ENCODE data around the gene MAGI2.
"Not testable (repeated sequence)": the region's sequence is repeated elsewhere in the genome, so short reads cannot be mapped to it uniquely, and the experiment has no call there.

The MAGI2 gene

DNA sequence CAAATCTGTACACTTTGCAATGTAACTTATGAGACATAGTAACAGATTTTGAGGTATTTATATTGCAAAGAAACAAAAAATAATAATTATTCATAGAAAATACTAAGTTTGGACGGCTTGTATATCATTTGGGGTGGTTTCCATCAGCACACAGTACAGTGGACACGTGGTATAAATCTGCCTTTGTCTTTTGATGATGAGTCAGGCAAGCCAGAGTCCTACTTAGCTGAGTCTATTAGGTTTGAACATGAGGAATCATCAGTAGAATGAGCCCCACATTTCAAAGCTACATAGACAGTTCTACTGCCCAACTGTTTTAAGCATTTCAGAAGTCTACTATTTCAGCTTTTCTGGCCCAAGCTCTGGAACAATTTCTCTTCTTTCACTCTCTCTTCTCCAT lies 851.7 kb downstream of the MAGI2 start:
- no peak for DNase-seq

DNA sequence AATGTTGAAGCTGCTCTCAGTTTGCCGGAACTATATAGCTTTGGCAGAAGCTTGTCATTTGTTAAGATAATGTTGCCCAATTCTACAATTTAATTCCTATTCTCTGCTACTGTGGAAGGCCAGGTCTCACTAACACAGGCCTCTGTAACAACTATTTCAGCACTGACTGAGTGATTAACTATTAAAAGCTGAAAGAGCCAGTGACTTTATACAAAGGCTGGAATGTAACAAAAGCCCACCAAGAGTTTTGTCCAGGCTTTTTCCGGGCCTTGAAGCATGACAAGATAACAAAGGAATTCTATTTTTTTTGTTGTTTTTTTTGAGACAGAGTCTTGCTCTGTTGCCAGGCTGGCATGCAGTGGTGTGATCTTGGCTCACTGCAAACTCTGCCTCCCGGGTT lies 859.3 kb downstream of the MAGI2 start:
- no peak for DNase-seq

DNA sequence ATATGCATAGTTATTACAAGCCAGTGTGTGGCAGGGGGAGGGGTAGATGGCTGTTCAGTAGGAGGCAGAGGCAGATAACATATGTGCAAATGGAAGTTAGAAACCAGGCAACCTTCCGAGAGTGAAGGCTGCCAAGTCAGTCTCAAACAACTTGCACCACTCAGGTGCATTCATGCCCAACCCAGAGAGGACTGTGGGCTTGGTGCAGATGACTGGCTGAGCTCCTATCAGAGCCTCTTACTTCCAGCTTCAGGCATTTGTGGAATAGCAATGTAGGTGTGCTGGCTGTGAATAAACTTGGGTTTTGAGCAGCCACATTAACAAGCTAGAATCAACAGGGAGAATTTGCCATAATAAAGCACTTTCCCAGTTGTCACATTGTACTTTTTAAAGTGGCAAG lies 865.1 kb downstream of the MAGI2 start:
- DNase-seq: no peak

DNA sequence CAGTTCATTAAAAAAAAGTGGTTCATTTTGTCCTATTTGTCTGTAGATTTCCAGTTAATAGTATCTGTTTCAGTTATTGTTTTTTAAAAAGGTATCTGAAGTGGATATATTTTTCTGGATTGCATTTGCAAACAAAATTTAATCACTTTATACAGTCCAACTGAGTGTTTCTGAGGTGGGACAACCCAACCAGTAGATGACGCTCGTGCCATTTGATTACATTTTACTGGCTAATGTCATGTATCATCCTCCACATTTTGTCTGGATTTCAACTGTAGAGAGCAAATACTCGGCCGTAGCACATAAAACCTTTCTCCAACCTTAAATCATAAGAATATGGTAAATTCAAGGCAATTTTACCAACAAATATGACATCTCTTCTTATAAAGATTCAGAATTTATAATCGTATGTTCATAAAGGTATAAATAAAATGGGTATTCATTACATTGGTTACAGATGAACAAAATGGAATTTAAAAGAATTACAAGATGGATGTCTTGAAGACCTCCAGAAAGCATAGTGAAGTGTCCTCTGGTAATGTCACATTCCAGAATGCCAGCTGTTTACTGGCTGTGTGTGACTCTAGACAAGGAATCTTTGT lies 865.9 kb downstream of the MAGI2 start:
- DNase-seq: peak; percentile 42

DNA sequence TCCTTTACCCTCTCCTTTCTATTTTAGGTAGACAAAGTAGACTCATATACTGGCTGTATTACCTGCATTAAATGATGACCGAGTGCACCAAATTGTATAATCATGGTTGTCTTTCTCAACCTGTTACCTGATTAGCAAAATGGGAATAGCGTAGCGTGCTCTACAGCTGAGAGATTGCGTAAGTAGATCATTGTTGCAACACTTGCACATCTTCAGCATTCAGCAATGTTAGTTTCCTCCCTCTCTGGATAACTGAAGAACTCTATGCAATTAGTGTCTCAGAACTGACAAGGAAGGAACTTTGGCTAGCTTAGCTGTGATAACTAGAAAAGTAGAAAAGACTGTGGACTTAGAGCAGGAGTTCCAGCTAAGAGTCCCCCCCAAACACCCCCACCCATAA lies 867.5 kb downstream of the MAGI2 start:
- DNase-seq: no peak

DNA sequence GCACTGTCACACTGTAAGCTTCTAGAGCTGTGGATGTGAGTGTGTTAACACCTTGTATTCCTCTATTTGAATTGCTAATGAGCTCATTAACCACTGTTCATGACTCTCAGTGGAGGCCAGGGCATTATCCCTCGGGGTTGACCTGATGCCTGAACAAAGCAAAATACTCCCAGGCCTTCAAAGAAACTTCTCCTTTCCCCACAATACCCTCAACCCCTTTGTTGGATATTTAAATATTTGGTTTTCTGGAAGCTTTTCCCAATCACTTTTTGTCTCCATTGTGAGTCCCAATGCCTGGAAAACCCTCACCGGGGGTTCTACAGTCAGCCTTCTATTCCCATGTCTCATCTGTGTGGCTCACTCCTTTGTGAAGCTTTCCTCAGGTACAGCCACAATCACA lies 874.8 kb downstream of the MAGI2 start:
- no peak for DNase-seq

DNA sequence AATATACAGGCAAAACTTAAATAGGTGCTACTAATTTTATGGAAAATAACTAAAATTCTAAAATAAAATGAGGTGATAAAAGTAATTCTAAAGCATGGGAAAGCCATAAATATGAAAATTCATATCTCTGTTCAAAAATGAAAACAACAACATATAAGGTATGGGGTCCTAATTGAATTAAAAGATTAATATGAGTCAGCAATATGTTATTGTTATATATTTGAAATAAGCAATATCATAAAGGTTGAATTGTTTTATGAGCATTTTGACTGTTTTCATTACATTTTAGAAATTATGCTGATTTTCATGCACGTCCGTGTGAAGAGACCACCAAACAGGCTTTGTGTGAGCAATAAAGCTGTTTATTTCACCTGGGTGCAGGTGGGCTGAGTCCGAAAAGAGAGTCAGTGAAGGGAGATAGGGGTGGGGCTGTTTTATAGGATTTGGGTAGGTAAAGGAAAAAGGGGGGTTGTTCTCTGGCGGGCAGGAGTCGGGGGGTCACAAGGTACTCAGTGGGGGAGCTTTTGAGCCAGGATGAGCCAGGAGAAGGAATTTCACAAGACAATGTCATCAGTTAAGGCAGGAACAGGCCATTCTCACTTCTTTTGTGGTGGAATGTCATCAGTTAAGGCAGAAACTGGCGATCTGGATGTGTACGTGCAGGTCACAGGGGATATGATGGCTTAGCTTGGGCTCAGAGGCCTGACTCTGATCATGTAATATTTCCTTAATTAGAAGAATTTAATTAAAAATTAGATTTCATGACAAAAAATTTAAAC lies 876.1 kb downstream of the MAGI2 start:
- not testable (repeated sequence) for DNase-seq

DNA sequence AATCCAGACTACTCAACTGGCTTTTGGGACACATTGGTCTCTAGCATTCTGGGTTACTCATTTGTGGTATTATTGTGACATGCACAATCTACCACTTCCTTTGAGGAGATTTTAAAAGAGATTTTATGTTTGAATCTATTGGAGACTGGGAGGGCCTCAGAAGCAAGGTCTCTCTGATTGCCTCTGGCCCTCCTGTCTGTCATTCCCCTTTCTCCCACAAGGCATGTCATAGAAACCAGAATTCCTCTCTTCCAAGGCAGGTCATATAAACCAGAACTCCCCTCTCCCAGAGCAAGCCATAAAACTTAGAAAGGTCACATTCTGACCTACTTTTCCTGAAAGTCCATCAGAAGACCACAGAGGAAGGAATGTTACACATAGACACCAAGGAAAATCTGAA lies 877.2 kb downstream of the MAGI2 start:
- no peak for DNase-seq

DNA sequence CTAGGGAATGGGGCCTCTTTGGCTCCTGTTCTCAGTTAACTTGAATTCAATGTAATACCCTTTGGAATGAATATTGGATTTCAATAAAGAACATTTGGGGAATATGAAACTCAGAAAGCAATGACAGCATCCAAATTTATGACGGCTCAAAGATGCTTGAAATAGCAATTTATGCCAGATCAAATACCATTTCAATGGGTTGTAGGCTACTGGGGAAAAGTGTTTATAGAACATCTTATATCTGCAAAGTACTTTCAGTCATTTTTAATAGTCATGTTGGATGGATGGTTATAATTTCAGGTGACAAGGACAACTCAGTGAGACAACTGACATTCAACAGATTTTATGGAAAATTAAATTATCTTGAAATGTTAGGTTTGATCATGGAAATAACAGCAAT lies 882.2 kb downstream of the MAGI2 start:
- no peak for DNase-seq

DNA sequence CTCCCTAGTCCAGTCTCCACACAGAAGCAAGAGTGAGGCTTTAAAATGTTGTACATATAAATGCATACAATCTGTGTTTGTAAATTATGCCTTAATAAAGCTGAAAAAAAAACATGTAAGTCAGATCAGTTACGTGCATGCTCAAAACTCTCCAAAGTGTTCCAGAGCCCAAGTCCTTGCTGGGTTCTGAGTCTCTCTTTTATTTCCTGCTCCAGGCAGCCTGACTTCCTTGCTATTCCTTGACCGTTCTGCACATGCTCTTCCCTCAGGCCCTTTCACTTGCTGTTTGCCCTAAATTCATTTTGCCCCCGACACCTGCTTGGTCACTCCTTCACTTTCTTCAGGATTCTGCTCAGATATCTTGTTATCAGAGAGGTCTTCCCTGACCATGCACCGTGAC lies 884.8 kb downstream of the MAGI2 start:
- DNase-seq: no peak

DNA sequence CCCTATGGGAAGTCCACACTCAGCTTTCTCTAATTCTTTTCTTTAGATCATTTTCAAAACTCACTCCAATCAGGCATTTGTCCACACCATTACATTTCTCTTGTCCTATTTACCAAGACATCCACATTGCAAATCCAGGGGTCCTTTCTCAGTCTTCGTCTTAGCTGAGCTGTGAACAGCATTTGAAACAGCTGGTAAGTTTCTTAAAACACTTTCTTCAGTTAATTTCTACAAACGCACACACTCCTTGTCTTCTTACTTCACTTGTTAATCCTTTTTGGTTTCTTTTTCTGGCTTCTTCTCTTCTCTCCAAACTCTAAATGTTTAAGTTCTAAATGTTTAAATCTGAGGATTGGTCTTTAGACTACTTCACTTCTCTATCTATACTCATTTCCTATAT lies 885.6 kb downstream of the MAGI2 start:
- DNase-seq: no peak

DNA sequence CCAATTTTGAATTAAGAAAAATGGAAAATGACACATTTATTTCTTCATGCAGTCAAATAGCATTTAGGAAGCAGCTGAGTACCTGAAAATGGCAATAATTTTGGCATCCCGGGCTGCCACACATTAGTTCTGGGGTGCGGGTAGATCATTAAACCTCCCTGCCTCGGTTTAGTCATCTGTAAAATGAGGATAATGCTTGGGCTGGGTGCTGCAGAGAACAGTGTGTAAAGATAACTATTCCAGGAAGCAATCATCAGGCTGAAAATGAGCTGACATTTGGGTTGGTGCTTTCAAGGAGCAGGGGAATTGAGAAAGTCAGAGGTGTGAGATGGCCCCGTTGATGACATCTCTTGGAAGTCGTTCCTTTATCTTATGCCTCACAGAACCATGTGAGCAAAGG lies 887.7 kb downstream of the MAGI2 start:
- no peak for DNase-seq

DNA sequence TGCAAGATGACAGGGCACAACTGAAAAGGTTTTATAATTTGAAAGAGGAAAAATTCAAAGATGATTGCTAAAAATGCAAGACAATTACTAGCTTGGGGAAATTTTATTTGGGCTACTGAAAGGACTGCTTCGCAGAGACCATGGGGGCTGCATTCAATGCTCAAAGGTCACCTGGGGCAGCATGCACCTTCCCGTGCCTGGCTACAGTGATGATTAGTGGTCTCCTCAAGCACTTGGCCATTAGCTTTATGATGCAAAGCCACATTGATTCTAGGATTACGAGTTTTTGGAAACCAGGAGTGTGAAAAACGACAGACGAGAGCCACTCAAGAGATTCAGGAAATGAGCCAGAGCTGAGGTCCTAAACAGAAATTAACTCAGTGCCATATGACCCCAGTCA lies 890.3 kb downstream of the MAGI2 start:
- DNase-seq: no peak

DNA sequence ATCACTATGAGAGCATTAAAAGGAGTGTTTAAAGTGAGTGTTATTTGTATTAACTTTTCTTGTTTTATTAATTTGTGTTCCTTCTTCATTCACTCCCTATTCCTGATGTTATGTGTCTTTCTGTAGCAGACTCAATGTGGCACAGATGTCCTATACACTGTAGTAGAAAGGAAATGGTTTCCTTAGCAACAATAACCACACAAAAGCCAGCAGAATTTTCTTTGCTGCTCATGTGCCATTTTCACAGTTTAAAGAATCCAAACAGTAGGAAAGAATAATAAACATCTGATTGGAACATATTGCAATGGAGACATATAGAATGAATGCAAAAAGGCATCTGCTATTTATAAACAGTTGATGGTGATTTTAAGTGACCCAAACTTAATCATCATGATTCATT lies 891.3 kb downstream of the MAGI2 start:
- no peak for DNase-seq

DNA sequence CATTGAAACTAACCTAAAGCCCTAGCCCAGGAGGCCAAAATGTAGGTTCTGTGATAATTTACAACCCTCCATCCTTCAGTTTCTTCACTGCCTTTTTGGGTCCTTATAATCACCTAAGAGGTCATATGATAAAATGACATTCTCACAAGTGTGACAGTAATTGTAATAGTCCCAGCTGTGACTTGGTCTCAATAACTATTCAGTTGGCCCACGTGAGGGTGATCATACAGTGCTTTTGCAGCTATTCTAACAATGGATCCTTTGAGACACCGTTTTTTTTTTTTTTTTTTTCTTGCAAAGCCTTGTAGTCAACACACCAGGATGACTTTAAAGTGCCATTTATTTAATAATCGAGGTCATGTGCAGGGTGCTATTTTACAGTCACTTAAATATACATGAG lies 894.9 kb downstream of the MAGI2 start:
- no peak for DNase-seq

DNA sequence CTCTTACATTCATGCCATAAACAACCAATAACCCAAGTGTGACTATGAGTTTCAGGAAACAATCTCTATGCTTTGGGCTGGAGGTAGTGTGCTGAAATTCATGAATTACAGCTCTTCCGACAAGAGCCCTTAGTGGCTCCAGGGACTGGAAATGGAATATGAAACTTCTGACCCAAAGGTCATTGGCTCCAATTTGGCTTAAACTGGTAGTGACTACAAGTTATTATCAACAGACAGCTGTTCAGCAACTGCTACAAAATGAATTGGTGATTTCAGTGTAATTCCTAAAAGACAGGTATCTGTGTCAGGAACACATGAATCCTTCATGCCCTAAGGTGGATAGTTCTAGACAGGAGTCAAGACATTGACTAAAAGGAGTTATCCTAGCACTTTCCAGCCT lies 909.5 kb downstream of the MAGI2 start:
- DNase-seq: no peak

DNA sequence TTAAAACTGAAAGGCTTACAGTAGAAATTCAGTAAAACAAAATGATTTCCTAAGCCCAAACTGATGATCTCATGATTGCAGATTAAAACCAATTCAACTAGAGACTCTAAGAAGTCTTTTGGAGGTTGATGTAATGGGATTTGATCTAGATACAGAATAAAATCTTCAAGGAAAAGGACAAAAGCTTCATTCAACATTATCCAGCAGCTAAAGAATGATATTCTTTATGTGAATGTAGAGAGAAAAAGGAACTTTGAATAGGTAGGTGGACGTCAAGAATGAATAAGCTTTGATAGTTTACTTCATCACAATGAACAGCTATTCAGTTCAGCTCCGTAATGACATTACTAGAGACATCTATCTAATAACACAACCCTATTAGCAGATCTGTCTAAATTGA lies 910.5 kb downstream of the MAGI2 start:
- DNase-seq: no peak

DNA sequence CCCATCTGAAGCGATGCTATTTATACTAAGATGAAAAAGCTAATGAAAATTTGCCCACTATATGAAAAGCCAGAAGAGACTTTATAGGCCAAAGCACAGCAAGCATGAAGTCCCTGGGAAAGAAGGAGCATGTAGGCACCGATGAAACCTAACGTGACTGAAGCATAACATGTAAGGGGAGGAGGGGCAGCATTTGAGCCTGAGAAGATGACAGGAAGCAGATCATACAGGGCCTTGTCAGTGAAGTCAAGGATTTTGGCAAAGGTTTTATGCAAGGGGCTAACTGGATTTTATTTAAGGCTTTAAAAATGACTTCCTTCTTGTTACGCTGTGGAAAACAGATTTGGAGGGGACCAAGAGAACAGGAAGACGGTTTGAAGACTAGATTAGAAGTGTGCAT lies 910.9 kb downstream of the MAGI2 start:
- DNase-seq: no peak

DNA sequence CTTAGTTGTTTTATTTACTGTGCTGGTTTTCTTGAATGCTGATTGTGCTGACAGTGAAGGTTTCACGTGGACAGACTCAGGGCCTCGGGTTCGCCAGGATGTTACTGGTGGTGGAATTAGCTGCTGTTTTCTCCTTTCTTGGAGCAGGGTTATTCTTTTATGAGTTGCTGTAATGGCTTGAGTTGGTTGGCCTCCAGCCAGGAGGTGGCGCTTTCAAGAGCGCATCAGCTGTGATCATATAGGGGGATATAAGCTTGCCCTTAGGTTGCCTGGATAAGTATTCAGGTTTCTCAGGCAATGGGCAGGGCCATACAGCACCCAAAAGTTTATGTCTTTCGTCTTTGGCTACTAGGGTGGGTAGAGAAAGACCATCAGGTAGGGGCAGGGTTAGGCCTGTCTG lies 913.6 kb downstream of the MAGI2 start:
- no peak for DNase-seq

DNA sequence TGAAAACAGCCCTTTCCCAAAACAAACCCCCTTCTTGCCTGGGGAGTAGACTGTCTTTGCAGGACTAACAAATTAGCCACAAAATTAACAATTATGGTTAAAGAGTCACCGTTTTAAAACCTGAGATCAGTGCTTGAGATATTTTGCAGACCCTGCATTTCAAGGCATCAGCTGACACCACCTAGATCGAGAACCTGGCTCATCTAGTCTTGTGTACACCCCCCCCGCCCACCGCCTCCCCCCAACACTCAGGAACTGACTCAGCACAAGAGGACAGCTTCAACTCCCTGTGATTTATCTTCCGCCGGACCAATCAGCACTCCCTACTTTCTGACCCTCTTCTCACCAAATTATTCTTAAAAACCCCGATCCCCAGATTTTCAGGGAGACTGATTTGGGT lies 917.8 kb downstream of the MAGI2 start:
- DNase-seq: no peak

DNA sequence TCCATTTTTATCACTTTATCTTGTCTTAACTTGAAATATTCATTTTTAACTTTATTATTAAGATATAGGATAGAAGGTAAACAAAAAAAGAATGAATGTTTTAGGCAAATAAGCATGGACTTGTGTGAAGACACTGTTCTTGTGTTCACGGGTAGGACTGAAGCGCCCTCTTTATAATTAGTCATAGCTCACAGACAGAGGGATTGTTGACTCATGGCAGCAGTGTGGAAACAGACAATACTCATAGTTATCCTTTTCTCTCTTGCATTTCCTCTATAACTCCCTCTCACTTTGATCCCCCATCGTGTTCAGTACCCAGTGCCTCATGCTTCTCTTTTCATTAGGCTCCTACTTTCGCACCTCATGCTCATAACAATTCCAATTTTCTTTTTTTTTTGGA lies 923.1 kb downstream of the MAGI2 start:
- peak; percentile 35 for DNase-seq

DNA sequence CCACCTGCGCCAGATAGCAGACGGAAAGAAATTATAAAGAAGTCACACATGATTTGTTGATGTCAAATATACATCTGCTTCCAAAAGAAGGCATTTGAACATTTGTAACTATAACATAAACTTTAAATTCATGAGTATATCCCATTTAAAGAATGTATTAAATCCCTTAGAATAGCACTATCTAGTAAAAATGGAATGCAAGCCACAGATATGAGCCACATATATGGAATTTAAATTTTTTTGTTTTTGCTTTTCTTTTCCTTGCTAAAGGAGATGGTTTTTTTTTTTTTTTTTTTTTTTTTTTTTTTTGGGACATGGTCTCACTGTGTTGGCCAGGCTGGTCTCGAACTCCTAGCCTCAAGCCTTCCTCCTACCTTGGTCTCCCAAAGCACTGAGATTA lies 924.1 kb downstream of the MAGI2 start:
- DNase-seq: no peak

DNA sequence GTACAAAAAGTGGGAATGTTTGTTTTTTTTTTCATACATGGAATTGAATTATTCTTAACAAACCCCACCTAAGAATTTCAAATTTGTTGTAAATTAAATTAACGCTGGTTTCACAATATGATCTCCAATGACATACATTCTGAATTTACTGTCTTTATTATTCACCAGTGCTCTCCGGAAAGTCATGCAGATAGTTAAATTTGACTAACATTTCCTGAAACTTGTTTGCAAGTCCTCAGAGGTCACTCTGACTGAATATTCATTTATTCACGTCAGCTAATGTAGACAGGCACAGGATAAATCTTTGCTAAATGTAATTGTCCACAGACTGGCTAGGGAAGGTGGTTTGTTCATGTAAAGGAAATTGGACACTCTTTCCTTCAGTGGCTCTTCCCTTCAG lies 924.5 kb downstream of the MAGI2 start:
- no peak for DNase-seq

DNA sequence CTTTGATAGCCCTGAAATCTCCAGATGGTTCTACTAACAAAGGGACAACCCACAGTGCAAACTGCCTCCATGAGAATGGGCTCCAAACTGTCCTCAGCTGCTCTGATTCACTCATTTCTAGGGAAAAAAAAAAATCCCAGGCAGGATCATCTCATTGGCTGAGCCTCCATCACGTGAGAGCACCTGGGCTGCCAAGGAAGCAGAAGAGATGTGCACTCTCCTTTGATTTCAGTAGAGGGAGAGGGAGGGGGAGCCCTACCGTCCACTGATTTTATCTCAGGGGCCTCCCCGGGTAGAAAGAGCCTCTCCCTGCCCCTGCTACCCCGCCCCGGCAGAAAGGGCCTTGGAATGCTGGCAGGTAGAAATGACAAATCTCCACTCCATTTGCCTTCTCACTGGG lies 929.5 kb downstream of the MAGI2 start:
- no peak for DNase-seq

DNA sequence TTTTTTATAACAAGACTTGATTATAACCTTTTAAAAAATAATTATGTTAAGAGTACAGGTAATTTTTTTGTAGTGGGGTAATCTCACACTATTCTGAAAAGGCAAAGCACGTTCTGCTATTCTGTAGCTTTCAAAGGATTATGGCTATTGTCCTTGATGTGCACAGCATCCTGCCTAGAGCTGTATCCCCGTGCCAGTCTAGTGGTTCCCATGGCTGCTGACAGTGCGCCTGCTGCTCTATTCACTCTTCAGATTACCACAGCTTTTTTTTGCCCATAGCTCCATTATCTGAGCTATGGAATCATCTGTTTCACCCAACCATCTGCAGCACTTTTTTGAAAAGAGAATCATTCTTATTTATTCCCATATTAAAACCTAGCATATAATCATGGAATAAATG lies 931.5 kb downstream of the MAGI2 start:
- DNase-seq: no peak
